ENCODE data around the gene GRHL1.

DNA sequence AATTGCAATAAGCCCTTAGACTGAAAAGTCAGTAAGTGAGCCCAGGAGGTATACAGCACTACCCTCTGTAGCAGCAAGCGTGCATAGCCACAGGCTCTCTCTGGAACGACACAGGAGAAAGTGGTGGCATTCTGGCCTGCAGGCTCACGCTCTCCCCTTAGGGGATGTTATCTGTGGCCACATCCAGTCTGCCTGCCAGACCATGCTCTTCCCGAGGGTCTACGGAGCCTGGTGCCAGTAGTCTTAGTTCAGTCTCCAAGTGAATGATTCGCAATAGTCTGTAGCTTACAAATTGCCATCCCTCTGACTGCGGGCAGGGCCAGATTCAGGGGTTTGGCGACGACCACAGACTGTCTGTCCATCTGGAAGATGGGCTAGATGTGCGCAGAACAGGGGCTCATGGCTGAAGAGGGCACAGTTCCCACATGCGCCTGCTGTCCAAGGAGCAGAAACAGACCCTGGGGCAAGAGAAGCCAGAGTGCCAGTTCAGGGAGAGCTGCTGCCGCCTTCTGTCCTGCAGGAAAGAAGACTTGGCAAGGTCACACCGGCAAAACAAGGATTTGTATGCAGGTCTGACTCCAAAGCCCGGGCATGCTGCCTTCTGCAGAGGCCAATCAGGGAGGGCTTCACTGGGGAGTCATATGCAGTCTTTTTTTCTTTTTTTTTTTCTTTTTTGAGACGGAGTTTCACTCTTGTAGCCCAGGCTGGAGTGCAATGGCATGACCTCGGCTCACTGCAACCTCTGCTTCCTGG lies 88.3 kb downstream of the GRHL1 start:
- no peak for TF ChIP-seq POLR2A (IDR thresholded peaks at IDR 0.05)
- TF ChIP-seq, protein P1, sequence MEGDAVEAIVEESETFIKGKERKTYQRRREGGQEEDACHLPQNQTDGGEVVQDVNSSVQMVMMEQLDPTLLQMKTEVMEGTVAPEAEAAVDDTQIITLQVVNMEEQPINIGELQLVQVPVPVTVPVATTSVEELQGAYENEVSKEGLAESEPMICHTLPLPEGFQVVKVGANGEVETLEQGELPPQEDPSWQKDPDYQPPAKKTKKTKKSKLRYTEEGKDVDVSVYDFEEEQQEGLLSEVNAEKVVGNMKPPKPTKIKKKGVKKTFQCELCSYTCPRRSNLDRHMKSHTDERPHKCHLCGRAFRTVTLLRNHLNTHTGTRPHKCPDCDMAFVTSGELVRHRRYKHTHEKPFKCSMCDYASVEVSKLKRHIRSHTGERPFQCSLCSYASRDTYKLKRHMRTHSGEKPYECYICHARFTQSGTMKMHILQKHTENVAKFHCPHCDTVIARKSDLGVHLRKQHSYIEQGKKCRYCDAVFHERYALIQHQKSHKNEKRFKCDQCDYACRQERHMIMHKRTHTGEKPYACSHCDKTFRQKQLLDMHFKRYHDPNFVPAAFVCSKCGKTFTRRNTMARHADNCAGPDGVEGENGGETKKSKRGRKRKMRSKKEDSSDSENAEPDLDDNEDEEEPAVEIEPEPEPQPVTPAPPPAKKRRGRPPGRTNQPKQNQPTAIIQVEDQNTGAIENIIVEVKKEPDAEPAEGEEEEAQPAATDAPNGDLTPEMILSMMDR (IDR thresholded peaks at IDR 0.05), result no peak

Data from testis (tissue), 2 donors.